ENCODE data around the gene SPECC1L. TPM values are rescaled to one million over a fixed set of nuclear protein-coding genes. Genes with fewer than 3 reads are reported as not detected.
"Not testable (repeated sequence)": the region's sequence is repeated elsewhere in the genome, so short reads cannot be mapped to it uniquely, and the experiment has no call there.

The SPECC1L gene
- total RNA-seq, 1 donor from 2014 or later: 29.9 TPM

- no peaks in the 10 kb centered on the region for H3K27me3 ChIP-seq (ENCODE audit: control insufficient read depth, insufficient read depth, low read length)
- H3K36me3 ChIP-seq (ENCODE audit: control insufficient read depth, insufficient read depth, low read length): no peaks in the 10 kb centered on the region
- DNase-seq (ENCODE audit: low read depth): no peak
- TF ChIP-seq CTCF (IDR thresholded peaks at IDR 0.05; ENCODE audit: insufficient read depth, low read length, poor library complexity, severe bottlenecking): no peak
- H3K4me3 ChIP-seq (ENCODE audit: low read depth, low read length): no peak overlapping the region
Measured at GRCh38 chr22:24304062-24304675, 33.5 kb downstream of the SPECC1L start.

- DNase-seq (ENCODE audit: low read depth): no peak
- Histone ChIP-seq H3K4me3 (ENCODE audit: low read depth, low read length) (no peak overlapping the region), H3K36me3 (ENCODE audit: control insufficient read depth, insufficient read depth, low read length) (no peaks in the 10 kb centered on the region), H3K27me3 (ENCODE audit: control insufficient read depth, insufficient read depth, low read length) (no peaks in the 10 kb centered on the region)
- TF ChIP-seq CTCF (IDR thresholded peaks at IDR 0.05; ENCODE audit: insufficient read depth, low read length, poor library complexity, severe bottlenecking): no peak
Measured at GRCh38 chr22:24305260-24305692, 34.6 kb downstream of the SPECC1L start.

- H3K36me3 ChIP-seq (ENCODE audit: control insufficient read depth, insufficient read depth, low read length): no peaks in the 10 kb centered on the region
- H3K27me3 ChIP-seq (ENCODE audit: control insufficient read depth, insufficient read depth, low read length): no peaks in the 10 kb centered on the region
- no peak overlapping the region for H3K4me3 ChIP-seq (ENCODE audit: low read depth, low read length)
- TF ChIP-seq CTCF (IDR thresholded peaks at IDR 0.05; ENCODE audit: insufficient read depth, low read length, poor library complexity, severe bottlenecking): no peak
- no peak for DNase-seq (ENCODE audit: low read depth)
Measured at GRCh38 chr22:24310969-24311368, 40.3 kb downstream of the SPECC1L start.

GRCh38 chr22:24315367-24315966, 44.8 kb downstream of the SPECC1L start:
- Histone ChIP-seq H3K36me3 (ENCODE audit: control insufficient read depth, insufficient read depth, low read length) (no peaks in the 10 kb centered on the region), H3K27me3 (ENCODE audit: control insufficient read depth, insufficient read depth, low read length) (no peaks in the 10 kb centered on the region), H3K4me3 (ENCODE audit: low read depth, low read length) (no peak overlapping the region)
- DNase-seq (ENCODE audit: low read depth): no peak
- TF ChIP-seq CTCF (IDR thresholded peaks at IDR 0.05; ENCODE audit: insufficient read depth, low read length, poor library complexity, severe bottlenecking): no peak

GRCh38 chr22:24316264-24316663, 45.6 kb downstream of the SPECC1L start:
- not testable (repeated sequence) for H3K27me3 ChIP-seq (ENCODE audit: control insufficient read depth, insufficient read depth, low read length); H3K36me3 ChIP-seq (ENCODE audit: control insufficient read depth, insufficient read depth, low read length); DNase-seq (ENCODE audit: low read depth); H3K4me3 ChIP-seq (ENCODE audit: low read depth, low read length)

GRCh38 chr22:24317511-24317910, 46.9 kb downstream of the SPECC1L start:
- H3K4me3 ChIP-seq (ENCODE audit: low read depth, low read length); H3K27me3 ChIP-seq (ENCODE audit: control insufficient read depth, insufficient read depth, low read length); H3K36me3 ChIP-seq (ENCODE audit: control insufficient read depth, insufficient read depth, low read length); DNase-seq (ENCODE audit: low read depth): not testable (repeated sequence)

- peaks cover 2% of the 10 kb centered on the region for H3K36me3 ChIP-seq (ENCODE audit: control insufficient read depth, insufficient read depth, low read length)
- no peak for DNase-seq (ENCODE audit: low read depth)
- no peaks in the 10 kb centered on the region for H3K27me3 ChIP-seq (ENCODE audit: control insufficient read depth, insufficient read depth, low read length)
- TF ChIP-seq CTCF (IDR thresholded peaks at IDR 0.05; ENCODE audit: insufficient read depth, low read length, poor library complexity, severe bottlenecking): no peak
- no peak overlapping the region for H3K4me3 ChIP-seq (ENCODE audit: low read depth, low read length)
Measured at GRCh38 chr22:24319451-24319850, 48.8 kb downstream of the SPECC1L start.
